ENCODE measurements around the gene FAM107A. TPM values are rescaled to one million over a fixed set of nuclear protein-coding genes. Genes with fewer than 3 reads are reported as not detected.
A peak's percentile ranks its signal among the peaks of the same experiment; 100 is the strongest.

The FAM107A gene
- total and polyA plus RNA-seq, 2 of the 13 experiments (the other 11 are each of a cell fraction or from before 2014, with no cell fraction given) = not detected

DNA sequence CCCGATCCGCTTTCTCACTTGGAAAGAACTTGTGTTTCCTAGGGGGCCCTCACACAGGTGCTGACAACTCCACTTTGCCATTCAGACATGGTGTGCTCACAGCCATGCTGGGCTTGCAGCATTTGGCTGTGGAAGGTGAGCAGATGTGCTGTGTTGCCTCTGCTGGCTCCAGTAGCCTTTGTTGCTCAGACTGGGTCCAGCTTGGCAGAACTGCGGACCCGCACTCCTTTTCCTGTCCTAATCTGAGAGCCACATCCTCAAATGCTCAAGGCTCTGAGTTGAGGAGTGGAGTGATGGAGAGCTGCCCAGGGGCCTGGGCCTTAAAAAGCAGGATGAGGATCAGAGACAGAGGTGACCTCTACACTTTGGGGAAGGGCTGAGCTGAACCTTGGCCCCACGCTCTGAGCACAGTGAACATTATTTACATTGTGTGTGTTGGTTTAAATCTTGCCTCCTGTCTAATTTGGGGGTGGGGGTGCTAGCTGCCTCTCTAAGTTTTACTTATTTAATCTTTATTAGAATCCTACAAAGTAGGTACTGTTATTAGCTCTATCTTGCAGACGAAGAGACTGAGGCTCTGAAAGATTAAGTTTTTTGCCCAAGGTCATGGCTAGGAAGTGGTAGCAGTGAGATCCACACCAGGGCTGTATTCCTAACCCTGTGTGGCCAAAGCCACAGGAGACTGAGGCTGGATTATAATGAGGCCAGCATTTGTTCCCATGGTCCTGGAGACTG lies 57.4 kb downstream of the FAM107A start (continued):
- TF ChIP-seq HNF4G (IDR thresholded peaks at IDR 0.05; ENCODE audit: borderline replicate concordance, low read depth, low read length) = peak; percentile 88
- peak; percentile 86; the same call in 1 of the 2 replicates for TF ChIP-seq HNF4G (CRISPR knock-in tag; IDR thresholded peaks at IDR 0.05; ENCODE audit: borderline replicate concordance, low read depth)
- TF ChIP-seq, protein P1, sequence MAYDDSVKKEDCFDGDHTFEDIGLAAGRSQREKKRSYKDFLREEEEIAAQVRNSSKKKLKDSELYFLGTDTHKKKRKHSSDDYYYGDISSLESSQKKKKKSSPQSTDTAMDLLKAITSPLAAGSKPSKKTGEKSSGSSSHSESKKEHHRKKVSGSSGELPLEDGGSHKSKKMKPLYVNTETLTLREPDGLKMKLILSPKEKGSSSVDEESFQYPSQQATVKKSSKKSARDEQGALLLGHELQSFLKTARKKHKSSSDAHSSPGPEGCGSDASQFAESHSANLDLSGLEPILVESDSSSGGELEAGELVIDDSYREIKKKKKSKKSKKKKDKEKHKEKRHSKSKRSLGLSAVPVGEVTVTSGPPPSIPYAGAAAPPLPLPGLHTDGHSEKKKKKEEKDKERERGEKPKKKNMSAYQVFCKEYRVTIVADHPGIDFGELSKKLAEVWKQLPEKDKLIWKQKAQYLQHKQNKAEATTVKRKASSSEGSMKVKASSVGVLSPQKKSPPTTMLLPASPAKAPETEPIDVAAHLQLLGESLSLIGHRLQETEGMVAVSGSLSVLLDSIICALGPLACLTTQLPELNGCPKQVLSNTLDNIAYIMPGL (CRISPR knock-in tag; IDR thresholded peaks at IDR 0.05; ENCODE audit: borderline replicate concordance in 1 of 2, low read depth in 1 of 2) = peak in 1 of 2 experiments; percentile 23; a peak in 1 of 4 replicates
- TF ChIP-seq SOX13 (IDR thresholded peaks at IDR 0.05) = no peak
- peak in 1 of 2 experiments; percentile 58; a peak in 2 of 4 replicates for TF ChIP-seq SOX13 (CRISPR knock-in tag; conservative IDR thresholded peaks at IDR 0.05 in 1 of 2, IDR thresholded peaks at IDR 0.05 in 1 of 2)
- TF ChIP-seq ZNF614 (CRISPR knock-in tag; IDR thresholded peaks at IDR 0.05; ENCODE audit: borderline replicate concordance) = 0 out of 2 replicates have a peak, but pooled peaks have one; percentile 47
- TF ChIP-seq RARG (CRISPR knock-in tag; IDR thresholded peaks at IDR 0.05; ENCODE audit: low read depth) = no peak
- peak; percentile 77; the same call in 1 of the 2 replicates for TF ChIP-seq THRA (CRISPR knock-in tag; IDR thresholded peaks at IDR 0.05; ENCODE audit: borderline replicate concordance)
- TF ChIP-seq PAX8 (CRISPR knock-in tag; IDR thresholded peaks at IDR 0.05; ENCODE audit: borderline replicate concordance) = no peak
- TF ChIP-seq TAF1 (CRISPR knock-in tag; IDR thresholded peaks at IDR 0.05) = no peak
- TF ChIP-seq CREM (IDR thresholded peaks at IDR 0.05) = peak; percentile 47; the same call in 1 of the 2 replicates
- no peak for TF ChIP-seq CREM (CRISPR knock-in tag; IDR thresholded peaks at IDR 0.05)
- no peak for TF ChIP-seq ZFP36L2 (CRISPR knock-in tag; IDR thresholded peaks at IDR 0.05)
- TF ChIP-seq, protein P2, sequence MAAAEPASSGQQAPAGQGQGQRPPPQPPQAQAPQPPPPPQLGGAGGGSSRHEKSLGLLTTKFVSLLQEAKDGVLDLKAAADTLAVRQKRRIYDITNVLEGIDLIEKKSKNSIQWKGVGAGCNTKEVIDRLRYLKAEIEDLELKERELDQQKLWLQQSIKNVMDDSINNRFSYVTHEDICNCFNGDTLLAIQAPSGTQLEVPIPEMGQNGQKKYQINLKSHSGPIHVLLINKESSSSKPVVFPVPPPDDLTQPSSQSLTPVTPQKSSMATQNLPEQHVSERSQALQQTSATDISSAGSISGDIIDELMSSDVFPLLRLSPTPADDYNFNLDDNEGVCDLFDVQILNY (CRISPR knock-in tag; conservative IDR thresholded peaks at IDR 0.05) = no peak
- no peak for TF ChIP-seq SNRNP70 (IDR thresholded peaks at IDR 0.05; ENCODE audit: low read depth, low read length)
- no peak for TF ChIP-seq HDAC6 (IDR thresholded peaks at IDR 0.05; ENCODE audit: low read depth, low read length)
- peak; percentile 75; the same call in 1 of the 2 replicates for TF ChIP-seq RXRB (CRISPR knock-in tag; IDR thresholded peaks at IDR 0.05; ENCODE audit: borderline replicate concordance)
- peak; percentile 84 for TF ChIP-seq NCOR1 (IDR thresholded peaks at IDR 0.05; ENCODE audit: borderline replicate concordance, low read length)
- TF ChIP-seq SYNCRIP (IDR thresholded peaks at IDR 0.05; ENCODE audit: insufficient read depth, low read depth, low read length) = no peak
- TF ChIP-seq REPIN1 (CRISPR knock-in tag; IDR thresholded peaks at IDR 0.05; ENCODE audit: borderline replicate concordance, low read depth) = 0 out of 2 replicates have a peak, but pooled peaks have one; percentile 16
- TF ChIP-seq IRF2 (CRISPR knock-in tag; IDR thresholded peaks at IDR 0.05) = peak; percentile 29; the same call in 1 of the 2 replicates
- TF ChIP-seq ZNF772 (CRISPR knock-in tag; IDR thresholded peaks at IDR 0.05) = 0 out of 2 replicates have a peak, but pooled peaks have one; percentile 39
- TF ChIP-seq GLI4 (CRISPR knock-in tag; IDR thresholded peaks at IDR 0.05; ENCODE audit: borderline replicate concordance) = no peak
- 0 out of 2 replicates have a peak, but pooled peaks have one; percentile 5 for TF ChIP-seq STAG1 (CRISPR knock-in tag; IDR thresholded peaks at IDR 0.05)
- TF ChIP-seq ZNF607 (CRISPR knock-in tag; IDR thresholded peaks at IDR 0.05; ENCODE audit: borderline replicate concordance) = 0 out of 2 replicates have a peak, but pooled peaks have one; percentile 41

Measured in HepG2 (cell line).